ENCODE results near the gene KIRREL1.
"Not testable (repeated sequence)": the region's sequence is repeated elsewhere in the genome, so short reads cannot be mapped to it uniquely, and the experiment has no call there.

KIRREL1 gene

DNA sequence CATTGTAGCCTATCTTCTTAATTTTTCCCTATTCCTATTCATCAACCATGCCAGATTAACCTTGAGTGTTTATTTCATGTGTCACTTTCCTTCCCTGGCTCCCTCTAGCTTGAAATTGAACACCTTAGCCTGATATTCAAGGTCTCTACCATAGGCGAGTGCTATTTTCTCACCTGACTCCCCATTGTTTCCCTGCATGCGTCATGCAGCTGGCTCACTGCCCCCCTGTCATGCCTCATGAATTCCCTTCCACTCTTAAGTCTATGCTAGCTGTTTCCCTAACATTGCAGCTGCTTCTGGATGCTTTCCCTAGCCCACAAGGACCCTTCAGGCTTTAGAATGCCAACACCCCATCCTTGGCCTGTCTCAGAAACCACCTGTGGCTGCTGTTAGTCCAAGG is 130.6 kb downstream of the KIRREL1 start:
- no peak overlapping the region for H3K4me3 ChIP-seq (ENCODE audit: low read depth, low read length)
- H3K4me2 ChIP-seq (ENCODE audit: low read length) = no peak overlapping the region
- no peak overlapping the region for H3K4ac ChIP-seq (ENCODE audit: low read depth, low read length)
- H4K8ac ChIP-seq (ENCODE audit: low read depth, low read length) = no peak overlapping the region
- no peak overlapping the region for H3K14ac ChIP-seq (ENCODE audit: low read length)
- no peak overlapping the region for H2AK5ac ChIP-seq (ENCODE audit: low read length)
- H3K4me1 ChIP-seq (ENCODE audit: control insufficient read depth in 1 of 2, insufficient read depth in 2 of 2, low read length in 2 of 2) = no peaks in the 10 kb centered on the region
- H3K27ac ChIP-seq (ENCODE audit: low read depth, low read length) = no peak overlapping the region
- no peak overlapping the region for H2BK120ac ChIP-seq (ENCODE audit: insufficient read depth, low read length, poor library complexity)
- no peak overlapping the region for H4K91ac ChIP-seq (ENCODE audit: low read depth, low read length)
- no peak overlapping the region for H2BK5ac ChIP-seq (ENCODE audit: low read depth, low read length, poor library complexity)
- no peak overlapping the region for H2AFZ ChIP-seq (ENCODE audit: insufficient read depth, low read length, poor library complexity)
- no peak overlapping the region for H2BK12ac ChIP-seq (ENCODE audit: low read length)
- no peaks in the 10 kb centered on the region for H3K36me3 ChIP-seq (ENCODE audit: control insufficient read depth in 1 of 2, insufficient read depth in 2 of 2, low read length in 2 of 2)
- no peak overlapping the region for H4K12ac ChIP-seq (ENCODE audit: low read depth, low read length)
- H3K9ac ChIP-seq (ENCODE audit: low read length) = no peak overlapping the region
- no peaks in the 10 kb centered on the region for H3K79me2 ChIP-seq (ENCODE audit: control insufficient read depth, insufficient read depth, low read length, poor library complexity)
- no CpG with 5 or more reads among the region's 2 CpGs for WGBS (ENCODE audit: extremely low coverage, insufficient coverage, insufficient read length)
- no peak for DNase-seq
- H3K27me3 ChIP-seq (ENCODE audit: insufficient read depth, low read length) = no peaks in the 10 kb centered on the region
- no peaks in the 10 kb centered on the region for H3K79me1 ChIP-seq (ENCODE audit: low read length)
- H3K18ac ChIP-seq (ENCODE audit: low read length) = no peak overlapping the region
- H3K23ac ChIP-seq (ENCODE audit: low read length) = no peak overlapping the region
- H3K9me3 ChIP-seq (ENCODE audit: insufficient read depth, low read depth, low read length) = no peaks in the 10 kb centered on the region

DNA sequence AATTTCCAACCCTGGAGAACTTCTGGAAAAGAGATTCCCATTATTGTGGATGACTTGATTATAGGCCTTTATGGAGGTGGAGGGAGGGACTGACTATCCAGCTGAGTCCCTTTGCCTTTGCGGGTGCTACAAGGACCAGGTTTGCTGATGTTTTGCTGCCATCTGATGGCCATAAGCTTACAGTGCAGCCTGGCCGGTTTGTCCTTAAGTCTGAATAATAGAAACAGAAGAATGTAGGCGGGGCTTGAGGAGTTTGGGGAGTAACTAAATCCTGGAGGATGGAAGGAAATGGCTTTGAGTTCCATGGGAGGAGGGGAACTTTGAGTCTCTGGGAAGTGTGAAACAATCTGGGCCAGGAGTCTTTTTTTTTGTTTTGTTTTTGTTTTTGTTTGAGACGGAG is 131.6 kb downstream of the KIRREL1 start:
- Histone ChIP-seq H4K12ac (ENCODE audit: low read depth, low read length) (no peak overlapping the region), H3K27ac (ENCODE audit: low read depth, low read length) (no peak overlapping the region), H2BK12ac (ENCODE audit: low read length) (no peak overlapping the region), H4K8ac (ENCODE audit: low read depth, low read length) (no peak overlapping the region), H3K27me3 (ENCODE audit: insufficient read depth, low read length) (no peaks in the 10 kb centered on the region), H3K79me2 (ENCODE audit: control insufficient read depth, insufficient read depth, low read length, poor library complexity) (no peaks in the 10 kb centered on the region), H2AFZ (ENCODE audit: insufficient read depth, low read length, poor library complexity) (no peak overlapping the region), H3K36me3 (ENCODE audit: control insufficient read depth in 1 of 2, insufficient read depth in 2 of 2, low read length in 2 of 2) (no peaks in the 10 kb centered on the region), H3K4me3 (ENCODE audit: low read depth, low read length) (no peak overlapping the region), H3K9me3 (ENCODE audit: insufficient read depth, low read depth, low read length) (no peaks in the 10 kb centered on the region), H2BK120ac (ENCODE audit: insufficient read depth, low read length, poor library complexity) (no peak overlapping the region), H3K23ac (ENCODE audit: low read length) (no peak overlapping the region), H3K4ac (ENCODE audit: low read depth, low read length) (no peak overlapping the region), H3K4me1 (ENCODE audit: control insufficient read depth in 1 of 2, insufficient read depth in 2 of 2, low read length in 2 of 2) (no peaks in the 10 kb centered on the region), H3K9ac (ENCODE audit: low read length) (no peak overlapping the region), H3K18ac (ENCODE audit: low read length) (no peak overlapping the region), H3K14ac (ENCODE audit: low read length) (no peak overlapping the region), H2BK5ac (ENCODE audit: low read depth, low read length, poor library complexity) (no peak overlapping the region), H2AK5ac (ENCODE audit: low read length) (no peak overlapping the region), H4K91ac (ENCODE audit: low read depth, low read length) (no peak overlapping the region), H3K4me2 (ENCODE audit: low read length) (no peak overlapping the region), H3K79me1 (ENCODE audit: low read length) (no peaks in the 10 kb centered on the region)
- no CpG with 5 or more reads among the region's 4 CpGs for WGBS (ENCODE audit: extremely low coverage, insufficient coverage, insufficient read length)
- peak; percentile 90 to 97 for DNase-seq

DNA sequence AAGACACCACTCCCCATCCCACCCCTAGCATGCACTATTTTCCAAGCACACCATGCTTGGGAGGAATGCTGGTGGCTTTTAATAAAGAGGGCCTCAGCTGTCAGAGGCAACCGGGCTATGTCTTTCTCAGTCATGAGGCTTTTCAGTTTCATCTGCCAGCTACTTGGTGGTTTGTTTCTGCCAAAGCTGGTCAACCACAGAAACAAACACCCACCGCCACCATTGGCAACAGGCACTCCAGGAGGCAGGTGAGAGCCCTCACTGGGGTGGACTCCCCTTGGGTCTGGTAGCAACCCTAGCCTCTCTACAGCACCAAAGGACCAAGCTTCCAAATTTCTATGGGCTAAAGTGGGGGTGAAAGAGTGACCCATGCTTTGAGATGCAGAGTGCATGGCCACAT is 133.0 kb downstream of the KIRREL1 start:
- no peak overlapping the region for H2BK12ac ChIP-seq (ENCODE audit: low read length)
- H3K18ac ChIP-seq (ENCODE audit: low read length) = no peak overlapping the region
- H2BK120ac ChIP-seq (ENCODE audit: insufficient read depth, low read length, poor library complexity) = no peak overlapping the region
- no peak overlapping the region for H3K4me2 ChIP-seq (ENCODE audit: low read length)
- H2BK5ac ChIP-seq (ENCODE audit: low read depth, low read length, poor library complexity) = no peak overlapping the region
- no peaks in the 10 kb centered on the region for H3K79me1 ChIP-seq (ENCODE audit: low read length)
- H3K9me3 ChIP-seq (ENCODE audit: insufficient read depth, low read depth, low read length) = no peaks in the 10 kb centered on the region
- no peak overlapping the region for H3K4ac ChIP-seq (ENCODE audit: low read depth, low read length)
- no peak overlapping the region for H4K91ac ChIP-seq (ENCODE audit: low read depth, low read length)
- H2AK5ac ChIP-seq (ENCODE audit: low read length) = no peak overlapping the region
- H3K36me3 ChIP-seq (ENCODE audit: control insufficient read depth in 1 of 2, insufficient read depth in 2 of 2, low read length in 2 of 2) = no peaks in the 10 kb centered on the region
- no peak overlapping the region for H3K27ac ChIP-seq (ENCODE audit: low read depth, low read length)
- no peaks in the 10 kb centered on the region for H3K79me2 ChIP-seq (ENCODE audit: control insufficient read depth, insufficient read depth, low read length, poor library complexity)
- H4K12ac ChIP-seq (ENCODE audit: low read depth, low read length) = no peak overlapping the region
- H3K23ac ChIP-seq (ENCODE audit: low read length) = no peak overlapping the region
- no CpG with 5 or more reads among the region's 2 CpGs for WGBS (ENCODE audit: extremely low coverage, insufficient coverage, insufficient read length)
- H4K8ac ChIP-seq (ENCODE audit: low read depth, low read length) = no peak overlapping the region
- H3K27me3 ChIP-seq (ENCODE audit: insufficient read depth, low read length) = no peaks in the 10 kb centered on the region
- no peak overlapping the region for H3K14ac ChIP-seq (ENCODE audit: low read length)
- no peak overlapping the region for H3K9ac ChIP-seq (ENCODE audit: low read length)
- no peak for DNase-seq
- H2AFZ ChIP-seq (ENCODE audit: insufficient read depth, low read length, poor library complexity) = no peak overlapping the region
- no peaks in the 10 kb centered on the region for H3K4me1 ChIP-seq (ENCODE audit: control insufficient read depth in 1 of 2, insufficient read depth in 2 of 2, low read length in 2 of 2)
- H3K4me3 ChIP-seq (ENCODE audit: low read depth, low read length) = no peak overlapping the region

DNA sequence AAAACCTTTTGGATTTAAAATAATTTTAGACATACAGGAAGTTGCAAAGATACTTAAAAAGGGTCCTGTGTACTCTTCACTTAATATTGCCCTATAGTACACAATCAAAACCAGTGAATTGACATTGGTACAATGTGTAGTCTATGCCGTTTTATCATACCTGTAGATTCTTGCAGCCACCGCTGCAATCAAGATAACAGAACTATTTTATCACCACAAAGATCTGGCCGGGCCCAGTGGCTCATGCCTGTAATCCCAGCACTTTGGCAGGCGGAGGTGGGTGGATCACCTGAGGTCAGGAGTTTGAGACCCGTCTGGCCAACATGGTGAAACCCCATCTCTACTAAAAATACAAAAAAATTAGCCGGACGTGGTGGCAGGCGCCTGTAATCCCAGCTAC is 135.1 kb downstream of the KIRREL1 start:
- H3K79me2 ChIP-seq (ENCODE audit: control insufficient read depth, insufficient read depth, low read length, poor library complexity); H3K79me1 ChIP-seq (ENCODE audit: low read length); H4K8ac ChIP-seq (ENCODE audit: low read depth, low read length); H2BK12ac ChIP-seq (ENCODE audit: low read length); H4K91ac ChIP-seq (ENCODE audit: low read depth, low read length); H3K4me2 ChIP-seq (ENCODE audit: low read length); H3K4me1 ChIP-seq (ENCODE audit: control insufficient read depth in 1 of 2, insufficient read depth in 2 of 2, low read length in 2 of 2); H4K12ac ChIP-seq (ENCODE audit: low read depth, low read length); H3K4ac ChIP-seq (ENCODE audit: low read depth, low read length); H2AK5ac ChIP-seq (ENCODE audit: low read length); H3K23ac ChIP-seq (ENCODE audit: low read length); H2BK5ac ChIP-seq (ENCODE audit: low read depth, low read length, poor library complexity); H3K27me3 ChIP-seq (ENCODE audit: insufficient read depth, low read length); H3K9me3 ChIP-seq (ENCODE audit: insufficient read depth, low read depth, low read length); H3K9ac ChIP-seq (ENCODE audit: low read length); H3K14ac ChIP-seq (ENCODE audit: low read length); H3K4me3 ChIP-seq (ENCODE audit: low read depth, low read length); H3K27ac ChIP-seq (ENCODE audit: low read depth, low read length); H3K36me3 ChIP-seq (ENCODE audit: control insufficient read depth in 1 of 2, insufficient read depth in 2 of 2, low read length in 2 of 2); H2BK120ac ChIP-seq (ENCODE audit: insufficient read depth, low read length, poor library complexity); H3K18ac ChIP-seq (ENCODE audit: low read length); H2AFZ ChIP-seq (ENCODE audit: insufficient read depth, low read length, poor library complexity): not testable (repeated sequence)
- no CpG with 5 or more reads among the region's 8 CpGs for WGBS (ENCODE audit: extremely low coverage, insufficient coverage, insufficient read length)
- peak; percentile 52 to 72 for DNase-seq
